Superior temporal gyrus (tissue), 1 donor: ENCODE data around the gene MAFG.

ENCODE experiments used
- DNase-seq: peaks from one replicate; pipeline ENCODE4 v3.0.0-alpha.2; 2016; ENCODE audit errors: extremely low spot score

The MAFG gene

DNA sequence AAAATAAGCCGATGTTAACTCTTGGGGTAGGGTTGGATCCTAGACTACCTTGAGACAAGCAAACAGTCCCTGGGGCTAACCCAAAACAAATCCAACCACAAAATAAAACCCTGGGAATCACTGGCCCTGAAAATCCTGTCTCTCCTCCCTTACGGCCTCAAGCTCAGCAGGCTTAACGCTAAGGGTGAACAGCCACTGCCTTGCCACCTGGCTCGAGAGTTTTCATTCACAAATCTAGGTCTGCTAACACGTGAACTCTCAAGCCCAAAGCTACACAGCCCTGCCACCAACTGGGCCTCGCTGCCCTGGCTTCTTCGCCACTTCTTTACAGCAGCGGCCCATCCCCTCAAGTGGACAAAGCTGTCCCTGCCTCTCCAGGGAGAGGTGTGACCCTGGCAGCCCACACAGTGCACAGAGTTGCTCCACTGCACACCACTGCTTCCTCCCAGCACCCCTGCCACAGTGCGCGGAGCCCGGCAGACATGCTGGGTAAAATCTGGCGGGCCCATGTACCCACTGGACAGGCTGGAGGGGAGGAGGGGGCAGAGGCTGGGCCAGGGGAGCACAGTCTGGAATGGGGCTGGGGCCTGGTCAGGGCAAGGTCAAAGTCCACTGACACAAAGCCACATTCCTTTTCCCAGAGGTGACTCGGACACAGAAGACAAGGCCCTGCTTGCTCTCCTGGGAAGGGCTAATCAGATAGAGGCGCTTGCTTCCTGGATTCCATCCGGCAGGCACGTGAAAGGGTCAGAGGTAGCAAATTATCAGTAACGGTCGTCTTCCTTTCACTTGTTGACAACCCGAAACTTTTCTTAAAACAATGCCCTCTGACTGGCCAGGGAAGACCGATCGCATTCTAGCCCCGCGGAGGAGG, 17.3 kb downstream of the MAFG start:
- DNase-seq: no peak

DNA sequence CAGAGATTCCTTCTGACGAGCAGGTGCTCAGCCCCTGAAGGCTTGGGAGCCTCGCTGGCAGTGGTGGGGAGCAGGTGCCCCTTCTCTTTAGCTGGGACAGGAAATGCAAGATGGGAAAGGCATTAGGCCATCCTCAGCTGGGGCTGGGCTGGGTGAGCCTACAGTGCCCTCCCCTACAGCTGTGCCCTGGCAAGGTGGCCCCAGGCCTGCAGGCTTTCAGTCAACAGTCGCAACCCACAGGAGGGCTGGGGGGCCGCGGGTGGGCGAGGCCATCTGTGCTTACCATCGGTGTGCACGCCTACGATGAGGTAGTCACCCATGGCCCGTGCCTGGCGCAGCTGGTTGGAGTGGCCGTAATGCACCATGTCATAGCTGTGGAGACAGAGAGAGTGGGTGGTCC, 18.3 kb downstream of the MAFG start:
- no peak for DNase-seq

DNA sequence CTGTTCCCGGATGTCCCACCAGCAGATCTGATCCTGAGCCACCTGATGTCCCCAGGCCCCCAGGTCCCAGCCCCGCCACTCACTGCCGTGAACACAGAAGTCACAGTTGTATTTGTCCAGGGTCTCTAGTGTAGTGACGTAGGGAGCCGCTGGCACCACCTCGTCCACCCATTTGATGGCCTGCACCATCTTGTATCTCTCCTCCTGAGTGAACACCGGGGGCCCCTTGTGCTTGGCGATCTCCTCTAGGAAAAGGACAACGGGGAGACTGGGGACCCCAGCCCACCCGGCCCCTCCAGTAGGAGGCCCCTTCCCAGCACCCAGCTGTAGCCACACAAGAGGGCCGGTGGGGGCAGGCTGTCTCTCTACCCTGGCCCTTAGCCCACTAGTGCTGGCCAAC, 18.7 kb downstream of the MAFG start:
- DNase-seq: no peak

DNA sequence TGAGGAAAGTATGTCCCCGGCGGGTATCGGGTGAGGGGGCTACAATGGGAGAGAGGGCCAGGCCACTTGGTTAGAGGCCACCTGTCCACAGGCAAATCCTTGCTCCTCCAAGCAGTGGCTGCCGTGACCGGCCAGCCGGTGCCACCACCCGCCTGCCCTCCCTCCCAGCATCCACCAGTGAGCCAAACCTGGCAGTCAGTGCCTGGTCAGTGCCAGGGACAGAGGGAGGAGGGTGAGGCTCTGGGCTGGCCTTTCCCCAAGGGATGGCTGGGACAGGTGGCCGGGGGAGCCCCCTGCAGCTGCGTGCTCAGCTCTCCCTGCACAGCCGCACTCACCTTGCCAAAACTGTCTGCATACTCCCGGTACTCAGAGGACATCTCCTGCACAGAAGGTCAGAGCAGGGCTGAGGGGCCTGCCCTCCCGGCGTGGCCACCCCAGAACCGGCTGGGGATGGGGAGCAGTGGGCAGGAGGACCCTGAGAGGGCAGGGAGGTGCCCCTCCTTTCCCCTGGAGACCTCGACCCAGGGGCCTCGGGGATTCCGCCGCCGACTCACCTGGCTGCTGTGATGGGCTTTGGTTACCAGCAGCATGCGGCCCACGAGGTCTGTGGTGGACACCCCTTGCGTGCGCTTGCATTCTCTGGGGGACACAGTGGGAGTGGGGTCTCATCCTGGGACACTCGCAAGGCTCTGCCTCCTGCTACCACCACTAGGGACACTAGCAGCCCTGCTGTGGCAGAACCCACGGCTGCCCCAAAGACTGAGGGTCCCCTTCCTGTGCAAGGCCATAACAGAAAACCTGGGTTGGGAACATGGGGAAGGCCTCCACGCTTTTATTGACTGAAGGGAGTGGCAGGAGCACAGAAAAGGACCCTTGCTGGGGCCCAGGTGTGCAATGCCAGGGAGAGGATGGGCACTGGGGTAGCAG, 20.1 kb downstream of the MAFG start:
- DNase-seq: no peak

DNA sequence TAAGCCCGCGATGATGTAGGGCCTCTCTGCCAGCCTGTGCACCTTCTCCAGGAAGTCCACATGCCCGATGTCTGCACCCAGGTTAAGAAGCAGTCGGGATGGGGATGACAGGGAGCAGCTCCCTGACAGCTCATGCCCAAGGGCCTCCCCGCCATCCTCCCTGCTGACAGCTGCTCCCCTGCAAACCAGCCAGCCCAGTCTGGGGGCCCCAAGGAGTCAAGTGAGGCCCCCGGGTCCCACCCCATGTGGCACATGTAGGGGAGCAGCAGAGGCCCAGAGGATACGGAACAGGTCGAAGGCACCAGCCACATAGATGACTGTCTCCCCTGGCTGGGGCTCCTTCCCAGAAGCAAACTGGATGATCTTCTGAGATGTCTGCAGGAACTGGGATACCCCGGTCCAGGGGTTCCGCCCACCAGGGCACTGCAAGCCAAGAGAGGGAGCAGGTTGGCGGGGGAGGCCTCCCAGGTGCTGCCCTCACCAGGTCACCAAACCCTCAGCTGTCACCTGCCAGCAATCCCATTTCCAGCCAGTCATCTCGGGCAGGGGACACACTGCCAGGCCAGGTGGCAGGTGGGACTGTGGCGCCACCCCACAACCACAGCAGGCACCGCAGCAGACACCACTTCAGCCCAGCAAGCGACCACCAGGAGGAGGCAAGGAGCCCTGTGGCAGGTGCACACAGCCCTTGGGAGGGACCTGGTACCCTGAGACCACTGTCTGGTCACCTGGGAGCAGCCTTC, 20.9 kb downstream of the MAFG start:
- DNase-seq: no peak

DNA sequence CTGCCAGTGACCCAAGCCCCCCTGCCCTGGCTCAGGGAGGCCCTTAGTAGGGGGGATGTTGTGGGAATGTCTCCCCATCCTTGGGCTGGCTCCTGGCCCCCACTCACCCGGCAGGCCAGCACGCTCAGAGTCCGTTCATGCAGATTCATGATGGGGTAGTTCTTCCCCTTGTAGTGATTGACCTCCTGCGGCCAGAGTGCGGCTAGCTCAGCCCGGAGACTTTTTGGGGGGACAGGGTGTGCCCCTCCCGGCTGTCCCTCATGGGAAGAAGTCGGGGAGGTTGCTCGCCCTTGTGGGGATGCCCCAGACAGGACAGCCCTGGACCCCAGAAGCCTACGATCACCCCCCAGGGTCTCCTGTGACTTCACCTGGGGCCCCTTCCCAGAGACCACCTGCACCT, 21.5 kb downstream of the MAFG start:
- DNase-seq: no peak

DNA sequence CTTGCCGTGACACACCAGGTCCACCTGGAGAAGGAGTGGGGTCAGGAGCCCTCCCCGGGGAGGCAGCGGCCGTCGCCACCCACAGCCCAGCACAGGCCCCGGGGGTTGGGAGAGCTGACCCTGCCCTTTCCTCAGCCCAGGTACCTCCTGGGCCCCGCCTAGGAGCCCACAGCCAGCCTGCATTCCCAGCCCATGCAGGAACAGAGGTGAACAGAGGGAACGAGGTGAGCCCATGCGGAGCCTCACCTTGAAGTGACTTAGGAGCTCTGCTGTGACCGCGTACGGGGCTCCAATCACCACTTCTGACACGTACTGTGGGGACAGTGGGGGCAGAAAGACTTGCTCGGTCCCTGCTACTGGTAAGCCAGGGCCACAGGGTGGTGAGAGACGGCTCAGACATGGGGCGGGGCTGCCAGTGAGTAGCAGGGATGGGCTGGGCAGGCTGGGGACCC, 22.1 kb downstream of the MAFG start:
- DNase-seq: no peak

DNA sequence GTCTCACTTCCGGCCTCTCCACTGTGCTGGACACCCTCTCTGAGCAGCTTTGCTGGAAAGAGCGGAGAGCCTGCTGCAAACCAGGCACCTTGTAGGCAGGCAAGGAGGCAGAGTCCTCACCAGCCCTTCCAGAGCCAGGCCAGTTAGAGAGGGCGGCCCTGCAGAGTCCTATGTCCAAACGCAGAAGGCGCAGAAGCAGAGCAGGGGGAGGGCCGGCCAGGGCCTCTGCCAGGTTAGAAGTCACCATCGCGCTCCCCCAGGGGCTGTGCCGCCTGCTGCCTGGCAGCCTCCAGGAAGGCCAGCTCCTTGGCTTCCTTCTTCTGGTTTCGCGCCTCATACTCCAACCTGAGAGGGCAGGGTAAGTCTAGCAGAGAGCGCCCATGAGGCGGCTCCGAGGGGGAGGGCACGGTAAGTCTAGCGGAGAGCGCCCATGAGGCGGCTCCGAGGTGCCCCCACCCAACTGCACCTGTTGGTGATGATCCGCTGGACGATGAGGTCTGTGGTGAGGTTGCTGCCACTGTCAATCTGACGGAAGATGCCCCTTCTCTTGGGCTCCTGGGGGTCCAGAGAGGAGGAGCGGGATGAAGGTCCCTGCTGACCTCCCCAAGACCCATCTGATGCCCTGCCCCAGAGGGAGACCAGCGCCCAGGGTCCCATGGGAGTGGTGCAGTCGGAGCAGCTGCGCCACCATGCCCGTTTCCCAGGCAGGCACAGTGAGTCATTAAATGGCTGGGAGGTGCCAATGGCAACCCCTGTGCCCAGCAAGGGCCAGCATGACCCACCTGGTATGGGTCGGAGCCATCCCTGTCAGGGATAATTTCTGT, 22.7 kb downstream of the MAFG start:
- DNase-seq: no peak

DNA sequence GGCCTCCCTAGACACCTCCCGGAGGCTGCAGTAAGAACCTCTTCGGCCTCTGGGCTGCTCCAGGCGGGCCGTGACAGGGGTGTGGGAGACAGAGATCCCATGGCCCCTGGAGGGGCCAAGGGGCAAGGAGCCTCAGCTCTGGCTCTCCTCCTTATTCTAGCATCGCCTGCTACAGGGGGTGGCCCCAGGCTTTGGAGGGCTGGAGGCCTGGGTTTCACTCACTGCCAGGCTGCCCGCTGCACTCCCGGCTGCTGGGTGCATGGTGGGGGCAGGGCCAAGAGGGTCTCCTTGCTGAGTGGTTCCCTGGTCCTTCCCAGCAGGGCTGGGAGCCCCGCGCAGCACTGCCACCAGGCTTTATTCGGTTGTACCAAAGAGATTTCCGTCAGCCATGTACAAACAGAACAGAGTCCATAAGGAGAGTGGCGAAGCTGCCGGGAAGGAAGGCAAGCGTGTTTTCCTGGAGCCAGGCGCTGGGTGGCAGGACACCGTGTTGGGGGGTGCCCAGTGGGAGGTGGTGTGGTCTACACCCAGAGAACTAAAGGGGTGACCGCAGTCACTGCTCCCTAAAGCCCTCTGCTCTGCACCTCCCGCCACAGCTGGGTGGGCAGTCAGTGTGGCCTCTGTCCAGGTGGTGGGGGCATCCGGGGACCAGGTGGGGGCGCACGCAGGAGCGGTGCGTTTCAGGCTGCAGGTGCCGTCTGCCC, 23.5 kb downstream of the MAFG start:
- DNase-seq: no peak

DNA sequence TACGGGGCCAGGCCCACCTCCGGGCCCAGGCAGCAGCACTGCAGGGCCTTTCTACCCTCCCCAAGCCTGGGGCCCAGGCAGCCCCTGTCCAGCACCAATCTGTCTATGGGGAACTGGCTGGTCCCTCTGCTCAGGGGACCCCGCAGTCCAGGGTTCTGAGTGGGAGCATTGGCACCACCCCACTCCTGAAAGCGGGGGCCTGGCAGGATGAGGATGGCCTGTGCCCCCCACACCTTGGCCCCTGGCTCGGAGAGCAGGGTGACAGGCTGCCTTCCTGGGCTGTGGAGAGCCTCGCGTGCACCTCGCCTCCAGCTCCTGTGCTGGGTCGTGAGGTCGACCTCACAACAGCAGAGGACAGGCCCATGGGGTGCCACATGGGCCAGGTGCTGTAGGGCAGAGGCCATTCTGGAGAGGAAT, 24.1 kb downstream of the MAFG start:
- no peak for DNase-seq

DNA sequence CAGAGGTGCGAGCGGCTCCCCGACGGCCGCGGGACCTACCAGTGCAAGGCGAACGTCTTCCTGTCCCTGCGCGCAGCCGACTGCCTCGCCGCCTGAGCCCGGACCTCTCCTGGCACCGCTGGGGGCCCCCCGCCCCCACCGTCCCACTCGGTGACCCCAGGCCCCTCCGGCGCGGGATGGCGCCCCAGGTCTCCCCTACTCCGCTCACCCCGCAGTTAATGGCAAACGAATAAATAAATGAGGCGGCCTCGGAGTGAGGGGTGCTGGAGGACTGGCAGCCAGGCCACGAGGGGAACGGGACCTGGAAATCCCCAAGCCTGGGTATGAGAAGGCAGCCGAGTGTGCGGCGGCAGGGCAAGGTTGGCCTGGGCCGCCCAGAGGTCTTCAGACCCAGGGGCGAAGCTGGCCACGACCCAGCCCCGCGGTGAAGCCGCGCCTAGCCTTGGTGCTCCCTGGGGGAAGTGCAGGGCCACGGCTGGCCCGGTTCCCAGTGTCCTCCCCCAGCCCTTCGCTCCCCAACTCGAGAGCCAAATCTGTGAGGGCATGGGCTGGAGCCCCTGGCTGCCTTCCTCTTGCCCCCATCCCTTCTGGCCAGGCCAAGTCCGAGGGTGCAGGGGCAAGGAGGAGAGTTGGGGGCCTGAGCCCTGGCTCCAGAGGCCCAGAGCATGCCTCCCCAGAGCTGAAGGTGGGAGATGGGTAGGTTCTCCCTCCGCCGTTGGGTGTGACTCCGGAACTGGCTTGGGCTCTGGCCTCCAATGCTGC, 24.7 kb downstream of the MAFG start:
- no peak for DNase-seq

DNA sequence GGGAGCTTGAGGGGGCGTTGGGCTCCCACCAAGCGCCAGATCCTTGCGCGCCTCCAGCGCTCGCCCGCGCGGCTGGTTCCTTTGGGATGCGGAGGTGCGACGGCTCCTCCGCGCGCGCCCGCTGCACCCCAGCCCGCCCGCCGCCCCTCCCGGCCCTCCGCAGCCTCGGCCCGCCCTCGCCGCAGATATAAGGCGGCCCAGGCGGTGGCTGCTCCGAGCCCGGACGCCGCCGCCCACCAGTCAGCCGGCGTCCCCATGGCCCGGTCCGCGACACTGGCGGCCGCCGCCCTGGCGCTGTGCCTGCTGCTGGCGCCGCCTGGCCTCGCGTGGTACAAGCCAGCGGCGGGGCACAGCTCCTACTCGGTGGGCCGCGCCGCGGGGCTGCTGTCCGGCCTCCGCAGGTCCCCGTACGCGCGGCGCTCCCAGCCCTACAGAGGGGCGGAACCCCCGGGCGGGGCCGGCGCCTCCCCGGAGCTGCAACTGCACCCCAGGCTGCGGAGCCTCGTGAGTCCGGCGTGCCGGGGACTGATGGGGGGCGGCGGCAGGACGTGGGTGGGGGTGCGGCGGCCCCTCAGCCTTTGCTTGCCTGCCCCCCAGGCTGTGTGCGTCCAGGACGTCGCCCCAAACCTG, 25.4 kb downstream of the MAFG start, which contains the start of gene NPB:
TSS of gene NPB (plus strand) at position 216 of the 630 bp plus-strand sequence. CDS start at position 256, 40 bp downstream.
- no peak for DNase-seq

DNA sequence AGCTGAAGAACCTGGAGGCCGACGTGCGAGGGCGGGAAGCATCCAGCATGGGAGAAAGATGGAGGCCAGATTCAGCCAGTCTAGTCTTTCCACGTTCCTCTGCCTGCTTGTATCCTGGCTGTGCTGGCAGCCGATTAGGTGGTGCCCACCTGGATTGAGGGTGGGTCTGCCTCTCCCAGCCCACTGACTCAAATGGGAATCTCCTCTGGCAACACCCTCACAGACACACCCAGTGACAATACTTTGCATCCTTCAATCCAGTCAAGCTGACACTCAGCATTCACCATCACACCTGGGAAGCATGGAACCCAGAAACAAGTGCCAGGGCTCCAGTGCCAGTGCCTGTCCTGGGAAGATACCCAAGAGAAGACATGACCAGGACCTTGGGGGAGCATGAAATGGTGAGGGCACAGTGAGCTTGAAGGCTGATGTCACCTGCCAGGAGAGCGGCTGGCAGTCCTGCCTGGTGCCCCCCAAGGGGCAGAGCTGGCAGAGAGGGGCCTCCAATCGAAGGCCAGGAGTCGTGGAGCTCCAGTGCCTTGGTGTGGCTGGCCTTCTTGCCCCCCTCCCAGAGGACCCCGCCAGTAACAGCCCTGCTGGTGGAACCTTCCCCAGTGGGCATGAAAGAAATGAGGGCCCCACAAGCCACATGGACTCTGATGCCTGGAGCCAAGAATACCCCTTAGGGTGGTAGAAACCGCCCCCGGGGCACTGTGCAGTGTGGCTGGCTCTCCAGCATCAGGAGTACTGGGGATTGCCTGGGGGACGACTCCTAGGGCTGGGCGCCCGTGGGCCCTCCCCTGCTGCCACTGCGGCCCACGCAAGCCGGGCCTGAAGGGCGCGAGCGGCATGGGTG, 26.1 kb downstream of the MAFG start:
- DNase-seq: no peak

DNA sequence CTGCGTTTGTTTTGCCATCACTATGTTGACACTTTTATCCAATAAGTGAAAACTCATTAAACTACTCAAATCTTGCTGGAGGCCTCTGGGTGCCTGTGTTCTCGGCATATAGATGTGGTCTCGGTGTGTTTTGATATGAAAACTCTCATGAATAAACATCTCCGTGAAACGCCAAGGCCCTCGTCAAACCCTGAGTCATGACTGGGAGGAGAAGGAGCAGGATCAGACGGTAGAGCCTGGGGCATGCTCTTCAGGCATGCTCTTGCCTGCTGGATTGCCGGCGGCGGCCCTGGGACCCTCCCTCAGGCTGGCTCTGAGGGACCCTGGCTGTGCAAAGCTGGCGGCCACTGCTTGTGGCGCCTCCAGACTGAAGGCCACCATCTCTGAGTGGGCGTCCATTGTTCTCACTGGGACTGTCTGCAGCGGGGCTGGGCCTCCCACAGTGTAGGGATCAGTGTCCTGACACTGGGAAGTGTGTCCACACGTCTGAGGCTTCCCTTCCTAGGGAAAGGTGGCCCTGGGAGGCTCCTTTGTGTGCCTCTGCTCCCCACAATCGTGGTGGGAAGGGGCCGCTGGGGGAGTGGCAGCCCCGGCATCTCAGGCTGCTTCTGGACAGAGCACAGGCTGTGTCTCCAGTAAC, 27.2 kb downstream of the MAFG start:
- no peak for DNase-seq

DNA sequence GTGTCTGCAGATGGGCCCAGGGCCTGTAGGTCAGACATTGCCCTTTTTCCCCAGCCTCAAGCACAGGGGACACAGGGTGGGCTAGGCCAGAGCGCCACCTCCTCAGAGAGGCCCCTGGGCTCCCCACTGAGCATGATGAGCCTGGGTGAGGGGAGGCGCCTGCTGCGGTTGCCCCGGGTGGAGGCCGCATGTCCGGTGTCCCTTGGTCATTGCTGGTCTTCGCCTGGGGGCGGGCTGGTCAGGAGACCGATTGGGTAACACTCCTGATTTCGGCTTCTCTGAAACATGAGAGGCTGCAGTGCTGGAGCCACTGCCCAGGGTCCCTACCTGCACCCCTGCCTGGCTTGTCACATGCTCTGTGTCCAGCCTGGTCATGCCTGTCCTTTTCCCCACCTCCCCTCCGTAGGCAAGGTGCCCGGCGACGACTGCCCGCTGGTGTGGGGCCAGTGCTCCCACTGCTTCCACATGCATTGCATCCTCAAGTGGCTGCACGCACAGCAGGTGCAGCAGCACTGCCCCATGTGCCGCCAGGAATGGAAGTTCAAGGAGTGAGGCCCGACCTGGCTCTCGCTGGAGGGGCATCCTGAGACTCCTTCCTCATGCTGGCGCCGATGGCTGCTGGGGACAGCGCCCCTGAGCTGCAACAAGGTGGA, 27.9 kb downstream of the MAFG start:
- no peak for DNase-seq

DNA sequence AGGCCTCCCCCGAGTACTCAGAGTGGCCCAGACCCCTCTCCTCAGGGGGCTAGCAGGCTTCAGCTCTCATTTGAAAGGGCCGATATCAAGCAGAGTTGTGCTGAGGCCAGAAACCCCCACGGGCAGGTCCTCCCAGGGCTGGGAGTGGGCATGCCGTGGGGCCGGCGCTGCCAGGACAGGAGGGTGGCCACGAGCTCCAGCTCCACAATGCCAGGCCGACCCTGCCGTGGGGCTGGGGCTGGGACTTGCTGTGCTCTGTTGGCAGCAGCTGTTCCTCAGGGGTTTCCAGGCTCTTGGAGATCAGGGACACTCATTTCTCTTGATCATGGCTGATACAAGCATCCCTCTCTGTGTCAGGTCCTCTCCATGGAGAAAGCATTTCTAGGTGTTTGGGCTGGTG, 28.6 kb downstream of the MAFG start:
- DNase-seq: no peak
